GM19438 (cell line): ENCODE results near the gene CAPN3.

Source experiments
- ATAC-seq: cut with Tn5 transposase; IDR thresholded peaks from one replicate; pipeline ENCODE4 v1.9.1; 2021; ENCODE audit warnings: low read depth; ENCODE audit not compliant: unreplicated experiment

The CAPN3 gene

GRCh38 chr15:42355291-42355690 lies 4.0 kb upstream of the CAPN3 start:
- no peak for ATAC-seq

- no peak for ATAC-seq
Observed at GRCh38 chr15:42356851-42357250, 2.5 kb upstream of the CAPN3 start.

- no peak for ATAC-seq
Observed at GRCh38 chr15:42358141-42358540, 1.2 kb upstream of the CAPN3 start.

DNA sequence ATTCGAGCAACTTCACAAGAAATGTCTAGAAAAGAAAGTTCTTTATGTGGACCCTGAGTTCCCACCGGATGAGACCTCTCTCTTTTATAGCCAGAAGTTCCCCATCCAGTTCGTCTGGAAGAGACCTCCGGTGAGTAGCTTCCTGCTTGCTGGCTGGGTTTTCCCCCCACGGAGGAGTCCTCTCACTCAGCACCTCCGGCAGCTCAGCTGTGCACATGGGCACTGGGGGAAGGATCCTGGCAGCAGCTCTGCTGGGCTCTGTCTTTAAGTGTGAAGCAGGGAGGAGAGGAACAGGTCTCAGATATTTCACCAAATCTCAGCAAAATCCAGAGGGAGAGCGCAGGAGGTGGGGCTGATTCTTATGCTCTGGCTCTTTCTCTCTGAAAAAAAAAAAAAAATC lies 684 bp downstream of the CAPN3 start:
- ATAC-seq: no peak

- no peak for ATAC-seq
Observed at GRCh38 chr15:42360535-42361112, 1.3 kb downstream of the CAPN3 start.

GRCh38 chr15:42363487-42363886 lies 4.2 kb downstream of the CAPN3 start:
- no peak for ATAC-seq

GRCh38 chr15:42363942-42364341 lies 4.6 kb downstream of the CAPN3 start:
- ATAC-seq: no peak

- ATAC-seq: no peak
Observed at GRCh38 chr15:42364529-42364928, 5.2 kb downstream of the CAPN3 start.

DNA sequence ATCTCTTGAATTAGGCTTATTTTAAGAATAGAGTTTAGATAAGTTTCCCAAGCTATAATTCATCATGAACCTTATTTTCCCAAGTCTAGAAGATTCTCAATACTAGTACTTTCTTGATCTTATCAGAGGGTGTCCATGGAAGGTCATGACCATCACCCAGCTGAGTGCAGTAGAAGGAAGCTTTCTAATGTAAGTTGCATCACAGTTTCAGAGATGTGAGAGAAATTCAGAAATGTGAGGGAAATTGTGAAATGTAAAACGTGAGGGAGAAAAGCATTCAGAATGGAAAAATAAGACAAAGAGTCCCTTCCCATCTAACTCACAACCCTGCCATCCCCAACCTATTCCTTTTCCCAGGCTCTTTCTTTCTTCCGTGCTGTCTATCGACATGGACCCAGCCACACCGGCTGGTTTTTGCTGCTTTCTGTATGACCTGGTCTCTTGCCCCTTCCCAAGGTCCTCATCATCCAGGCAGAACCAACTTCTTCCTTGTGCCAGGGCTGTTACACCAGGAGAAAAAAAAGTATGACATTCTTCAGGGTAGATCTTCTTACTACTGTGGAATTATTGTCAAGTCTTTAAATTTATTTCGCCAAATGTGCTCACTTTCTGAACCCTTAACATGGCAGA lies 6.7 kb downstream of the CAPN3 start:
- no peak for ATAC-seq

- no peak for ATAC-seq
Observed at GRCh38 chr15:42367041-42367440, 7.7 kb downstream of the CAPN3 start.

GRCh38 chr15:42368096-42368495 lies 8.8 kb downstream of the CAPN3 start:
- ATAC-seq: no peak

DNA sequence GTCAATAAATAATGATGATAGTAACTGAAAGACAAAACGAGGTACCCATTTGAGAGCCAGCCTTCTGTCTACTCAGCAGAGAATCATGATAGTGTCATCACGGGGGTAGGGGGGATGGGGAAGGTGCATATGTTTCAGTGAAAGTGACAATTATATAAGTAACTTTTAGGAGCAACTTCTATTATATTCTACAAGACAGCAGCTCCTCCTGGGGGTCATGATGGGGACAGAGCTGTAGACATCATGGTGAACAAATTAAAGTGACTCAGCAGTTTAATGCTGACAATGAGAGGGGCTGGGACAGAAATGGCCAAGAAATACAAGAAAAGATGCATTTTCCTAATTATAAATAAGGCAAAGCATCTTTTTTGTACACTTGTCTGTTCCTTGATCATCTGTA lies 11.8 kb downstream of the CAPN3 start:
- no peak for ATAC-seq

GRCh38 chr15:42373274-42373673 lies 14.0 kb downstream of the CAPN3 start:
- ATAC-seq: no peak

GRCh38 chr15:42373936-42374335 lies 14.6 kb downstream of the CAPN3 start:
- no peak for ATAC-seq

GRCh38 chr15:42374810-42375209 lies 15.5 kb downstream of the CAPN3 start:
- ATAC-seq: no peak

- ATAC-seq: no peak
Observed at GRCh38 chr15:42375252-42375651, 16.0 kb downstream of the CAPN3 start.

- ATAC-seq: no peak
Observed at GRCh38 chr15:42375941-42376340, 16.6 kb downstream of the CAPN3 start.

DNA sequence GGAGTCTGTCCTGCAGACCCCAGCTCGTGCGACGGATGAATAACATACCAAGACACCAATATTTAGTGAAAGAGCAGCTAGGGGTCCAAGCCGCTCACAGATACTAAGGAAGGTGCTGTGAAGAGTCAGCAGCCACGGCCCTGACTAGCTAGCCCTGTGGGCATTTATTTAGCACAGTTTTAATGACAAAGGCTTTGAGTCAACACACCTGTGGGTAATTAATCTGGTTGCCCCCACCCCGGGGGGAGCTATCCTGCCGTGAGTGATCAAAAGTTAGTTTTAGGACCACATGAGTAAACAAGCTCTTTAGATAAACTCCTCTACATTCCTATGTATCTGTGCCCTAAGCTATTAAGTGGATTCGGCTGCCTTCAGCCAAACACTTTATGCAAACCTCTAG lies 18.7 kb downstream of the CAPN3 start:
- no peak for ATAC-seq

GRCh38 chr15:42384597-42384996 lies 25.3 kb downstream of the CAPN3 start:
- no peak for ATAC-seq

GRCh38 chr15:42385206-42385979 lies 26.1 kb downstream of the CAPN3 start:
- ATAC-seq: no peak

GRCh38 chr15:42385980-42386700 lies 26.8 kb downstream of the CAPN3 start:
- ATAC-seq: no peak
